GM21526 (cell line): ENCODE data around the gene KRT6C.
"Not testable (repeated sequence)": the region's sequence is repeated elsewhere in the genome, so short reads cannot be mapped to it uniquely, and the experiment has no call there.

Experiments used
- ATAC-seq: cut with Tn5 transposase; IDR thresholded peaks from one replicate; pipeline ENCODE4 v1.9.1; 2021; ENCODE audit warnings: moderate library complexity; ENCODE audit not compliant: unreplicated experiment, low FRiP score

The KRT6C gene

DNA sequence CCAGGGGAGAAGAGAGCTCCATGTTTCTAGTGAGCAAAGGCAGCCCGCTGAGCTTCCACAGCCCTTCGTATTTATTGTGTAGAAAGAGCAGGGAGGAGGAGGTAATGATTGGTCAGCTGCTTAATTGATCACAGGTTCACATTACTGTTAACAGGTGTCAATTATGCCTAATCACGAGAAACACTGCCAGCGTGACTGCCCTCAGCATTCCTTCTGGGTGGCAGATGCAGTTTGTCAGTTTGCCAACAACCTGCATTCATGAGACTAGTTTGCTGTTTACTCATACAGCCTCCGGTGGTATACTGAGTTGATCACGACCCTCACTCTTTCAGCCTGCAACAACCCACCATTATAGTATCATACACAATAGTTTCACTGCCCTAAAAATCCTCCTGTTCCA, 27.0 kb upstream of the KRT6C start:
- ATAC-seq = not testable (repeated sequence)

DNA sequence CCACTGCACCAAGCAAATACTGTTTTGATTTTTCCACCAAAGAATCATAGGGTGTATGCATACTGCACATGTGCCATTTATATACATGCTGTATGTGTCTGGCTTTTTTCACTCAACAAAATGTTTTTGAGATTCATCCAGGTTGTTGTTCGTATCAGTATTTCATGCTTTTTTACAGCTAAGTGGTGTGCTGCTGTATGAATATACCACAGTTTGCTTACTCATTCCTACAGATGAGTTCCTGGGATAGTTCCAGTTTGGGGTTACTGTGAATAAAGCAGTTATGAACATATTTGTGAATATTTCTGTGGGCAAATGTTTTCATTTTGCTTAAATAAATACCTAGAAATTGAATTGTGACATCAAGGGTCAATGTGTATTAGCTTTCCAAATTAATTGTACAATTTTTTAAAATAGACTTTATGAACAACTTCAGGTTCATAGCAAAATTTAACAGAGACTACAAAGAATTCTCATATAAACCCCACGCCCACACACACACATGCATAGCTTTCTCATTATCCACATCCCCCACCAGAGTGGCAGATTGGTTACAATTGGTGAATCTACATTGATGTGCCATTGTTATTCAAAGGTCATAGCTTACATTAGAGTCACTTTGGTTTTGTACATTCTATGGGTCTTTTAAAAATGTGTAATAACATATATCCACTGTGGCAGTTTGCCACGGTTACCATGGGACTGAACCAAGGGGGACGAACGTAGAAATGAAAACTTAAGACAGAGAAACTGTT, 26.4 kb upstream of the KRT6C start:
- ATAC-seq = no peak

DNA sequence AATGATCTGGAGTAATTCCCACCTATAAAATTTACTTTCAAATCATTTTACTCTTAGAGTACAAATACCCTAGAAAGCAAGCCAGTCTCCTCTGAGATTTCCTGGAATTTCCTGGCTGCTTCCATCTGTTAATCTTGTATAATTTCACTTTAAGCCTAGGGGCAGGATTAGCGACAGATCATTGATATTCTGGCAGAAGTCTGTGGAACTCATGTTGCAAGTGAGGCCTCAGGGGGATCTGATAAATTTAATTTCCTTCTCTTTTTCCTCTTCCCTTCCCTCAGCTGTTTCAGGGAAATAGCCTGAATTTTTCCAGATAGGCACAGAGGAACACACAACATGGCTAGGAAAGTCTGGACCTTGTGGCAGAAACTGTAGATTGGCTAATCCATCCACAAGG, 25.3 kb upstream of the KRT6C start:
- ATAC-seq = no peak

DNA sequence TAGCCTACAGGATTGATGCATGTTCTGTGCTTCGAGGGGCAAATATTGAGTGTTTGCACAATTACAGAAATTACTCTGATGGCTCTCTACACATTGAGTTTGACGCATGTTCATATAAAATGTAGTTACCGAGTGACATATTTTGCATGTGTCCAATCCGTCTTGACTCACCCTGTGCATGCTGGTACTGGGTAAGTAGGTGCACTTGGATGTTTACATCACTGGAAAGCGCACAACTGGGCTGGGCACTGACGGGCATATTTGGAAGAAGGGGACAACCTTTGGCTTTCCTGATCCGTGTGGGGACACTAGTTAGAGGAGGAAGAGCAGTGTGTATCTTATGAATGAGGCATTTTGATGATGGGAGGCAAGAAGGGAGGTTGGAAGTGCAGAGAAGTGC, 24.4 kb upstream of the KRT6C start:
- no peak for ATAC-seq

DNA sequence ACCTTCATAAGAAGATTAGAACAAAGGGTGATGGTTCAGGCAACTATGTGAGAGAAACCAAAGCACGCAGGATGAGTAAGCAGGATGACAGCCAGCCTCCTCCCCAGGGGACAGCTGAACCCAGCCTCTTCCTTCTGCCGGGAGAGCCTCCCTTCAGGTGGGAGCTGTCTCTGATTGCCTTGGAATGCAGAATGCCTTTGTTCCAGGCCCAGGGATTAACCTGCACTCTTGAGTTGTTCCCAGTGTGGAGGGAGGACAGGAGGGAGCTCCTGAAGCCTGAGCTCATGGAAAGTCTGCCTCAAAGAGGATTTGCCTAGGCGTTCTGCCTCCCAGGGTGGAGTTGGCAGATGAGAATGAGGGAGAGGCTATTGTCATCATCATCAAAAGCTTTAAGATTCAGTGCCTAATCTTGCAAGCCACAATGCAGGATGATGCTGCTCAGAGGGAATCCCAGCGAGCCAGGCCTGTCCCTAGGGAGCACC, 23.0 kb upstream of the KRT6C start:
- no peak for ATAC-seq

DNA sequence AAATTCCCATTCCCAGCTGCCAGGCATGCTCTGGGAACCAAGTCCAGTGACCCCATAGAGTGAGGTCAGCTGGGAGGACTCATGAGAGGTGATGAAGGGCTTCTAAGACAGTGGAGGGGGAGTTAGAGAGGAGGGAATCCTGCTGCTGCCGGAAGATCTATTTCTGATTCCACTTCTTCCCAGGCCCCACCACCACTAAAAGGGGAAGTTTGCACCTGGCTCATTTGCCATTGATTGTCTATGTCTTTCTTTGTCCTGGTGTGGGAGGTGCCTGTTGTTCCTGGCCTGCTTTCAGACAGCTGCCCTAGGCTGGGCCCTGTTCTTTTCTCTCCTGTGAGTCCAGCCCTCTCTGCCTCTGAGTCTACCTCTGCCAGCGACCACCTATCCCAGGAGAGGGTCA, 22.4 kb upstream of the KRT6C start:
- no peak for ATAC-seq

DNA sequence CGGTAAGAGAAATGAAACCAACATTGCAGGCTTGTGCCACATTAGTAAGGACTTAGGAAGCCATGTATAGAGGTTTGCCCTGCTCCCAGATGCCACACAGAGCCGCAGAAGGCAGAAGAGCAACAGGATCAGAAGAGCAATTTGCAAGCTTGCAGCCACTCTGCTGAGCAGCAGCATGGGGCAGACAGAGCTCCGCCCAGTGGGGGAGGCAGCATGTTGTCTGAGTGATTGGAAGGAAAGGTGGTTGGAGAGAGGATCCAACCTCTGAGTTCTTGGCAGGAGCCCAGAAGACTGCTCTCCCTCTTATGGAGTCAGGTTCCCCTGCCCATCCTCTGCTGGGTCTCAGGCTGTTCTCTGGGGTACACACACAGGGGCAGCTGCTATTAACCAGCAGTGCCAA, 21.8 kb upstream of the KRT6C start:
- ATAC-seq = no peak

DNA sequence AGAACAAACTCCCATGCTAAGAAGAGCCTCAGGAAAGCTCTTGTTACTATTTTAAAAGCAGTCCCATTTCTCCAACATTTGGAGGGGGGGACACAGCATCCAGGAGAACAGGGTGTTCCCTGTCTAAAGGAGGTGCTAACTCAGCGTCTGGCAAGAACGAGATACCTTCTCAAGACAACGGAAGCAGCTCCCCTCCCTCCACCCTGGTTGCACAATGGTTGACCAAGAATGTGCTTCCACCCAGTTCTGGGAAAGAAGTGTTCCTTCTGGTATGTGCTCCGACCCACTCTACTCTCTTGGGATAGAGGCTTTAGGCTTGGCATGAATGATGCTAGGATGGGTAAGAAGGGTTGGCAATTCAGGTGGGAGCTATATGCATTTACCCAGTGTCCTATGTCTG, 20.9 kb upstream of the KRT6C start:
- no peak for ATAC-seq

DNA sequence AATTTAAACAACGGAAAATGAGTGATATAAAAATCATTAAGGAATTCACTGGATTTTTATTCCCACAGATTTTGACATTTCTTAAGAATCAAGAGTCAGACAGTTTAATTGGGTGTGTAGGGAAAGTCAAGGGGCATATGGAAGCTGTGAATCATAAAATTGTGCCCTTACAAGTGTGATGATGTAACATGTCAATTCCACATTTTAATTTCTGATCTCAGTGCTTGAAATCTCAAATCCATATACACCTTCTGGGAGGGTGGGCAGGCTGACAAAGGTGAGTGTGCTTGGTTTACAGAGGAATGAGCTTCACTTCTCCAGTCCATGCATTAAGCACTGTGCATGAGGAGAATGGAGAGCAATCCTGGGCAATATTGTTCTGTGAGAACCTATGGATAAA, 20.5 kb upstream of the KRT6C start:
- ATAC-seq = no peak

DNA sequence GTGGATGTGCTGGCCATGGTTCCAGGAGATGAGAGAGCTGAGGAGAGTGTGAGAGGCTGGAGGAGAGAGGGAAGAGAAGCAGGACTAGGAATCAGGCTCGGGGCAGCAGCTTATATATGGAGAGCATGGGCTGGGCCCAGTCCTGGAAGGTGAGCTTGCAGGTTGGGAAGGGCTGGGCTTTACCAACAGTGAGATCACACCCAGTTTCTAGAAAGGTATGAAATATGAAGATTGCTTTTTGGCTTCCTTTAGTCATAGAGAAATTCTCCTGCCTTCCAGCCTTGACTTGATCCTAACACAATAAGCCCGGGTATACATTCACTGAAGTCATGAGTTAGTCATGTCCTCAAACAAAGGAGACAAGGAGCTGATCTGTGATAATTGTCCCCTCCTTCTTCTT, 19.6 kb upstream of the KRT6C start, which contains the start of gene KRT6A:
KRT6A (minus strand) TSS at position 86 of the 400 bp plus-strand sequence; CDS start at position 17, 69 bp downstream.
- no peak for ATAC-seq

DNA sequence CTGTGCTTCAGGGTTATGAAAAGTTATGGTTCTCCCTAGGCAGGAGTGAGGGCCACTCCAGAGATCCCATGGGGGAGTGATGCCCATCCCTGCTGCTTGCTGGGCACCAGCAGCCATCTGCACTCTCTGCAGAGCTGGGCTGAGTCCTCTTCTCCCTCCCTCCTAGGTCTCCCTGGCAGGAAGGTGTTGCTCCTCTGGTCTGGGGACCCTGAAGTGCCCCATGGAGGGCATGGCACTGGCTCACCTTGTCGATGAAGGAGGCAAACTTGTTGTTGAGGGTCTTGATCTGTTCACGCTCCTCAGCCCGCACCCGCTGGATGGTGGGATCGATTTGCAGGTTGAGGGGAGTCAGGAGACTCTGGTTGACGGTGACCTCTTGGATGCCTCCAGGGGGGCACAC, 18.8 kb upstream of the KRT6C start:
- not testable (repeated sequence) for ATAC-seq

DNA sequence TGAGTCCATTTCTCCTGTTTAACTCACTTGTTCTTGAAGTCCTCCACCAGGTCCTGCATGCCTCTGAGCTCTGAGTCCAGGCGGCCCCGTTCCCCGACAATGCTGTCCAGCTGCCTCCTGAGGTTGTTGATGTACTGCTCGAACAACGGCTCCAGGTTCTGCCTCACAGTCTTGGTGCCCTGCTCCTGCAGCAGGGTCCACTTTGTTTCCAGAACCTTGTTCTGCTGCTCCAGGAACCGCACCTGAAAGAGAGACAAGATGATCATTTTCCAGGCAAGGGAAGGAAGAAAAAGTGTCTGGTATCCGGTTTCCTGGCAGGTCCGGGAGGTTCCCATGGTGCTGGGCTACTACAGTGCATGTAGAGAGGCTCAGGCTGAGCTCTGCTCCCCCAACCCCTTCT, 17.9 kb upstream of the KRT6C start:
- not testable (repeated sequence) for ATAC-seq

DNA sequence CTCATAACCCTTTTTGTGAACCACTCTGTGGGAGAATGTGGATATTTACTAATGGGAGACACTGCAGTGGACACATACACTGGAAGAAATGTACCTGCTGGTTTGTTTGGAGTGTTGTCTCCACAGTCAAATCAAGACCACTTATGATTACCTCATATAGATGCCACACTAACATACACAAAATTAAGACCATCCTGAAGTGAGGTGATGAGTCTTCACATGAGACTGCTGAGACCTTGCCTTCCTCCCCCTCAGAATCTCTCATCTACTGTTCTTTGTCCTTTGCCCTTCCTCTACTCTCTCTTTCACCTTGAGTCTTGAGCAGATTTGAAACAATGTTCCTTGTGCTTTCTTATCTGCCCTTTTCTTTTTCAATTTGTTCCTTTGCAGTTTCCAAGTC, 15.1 kb upstream of the KRT6C start:
- ATAC-seq = no peak

DNA sequence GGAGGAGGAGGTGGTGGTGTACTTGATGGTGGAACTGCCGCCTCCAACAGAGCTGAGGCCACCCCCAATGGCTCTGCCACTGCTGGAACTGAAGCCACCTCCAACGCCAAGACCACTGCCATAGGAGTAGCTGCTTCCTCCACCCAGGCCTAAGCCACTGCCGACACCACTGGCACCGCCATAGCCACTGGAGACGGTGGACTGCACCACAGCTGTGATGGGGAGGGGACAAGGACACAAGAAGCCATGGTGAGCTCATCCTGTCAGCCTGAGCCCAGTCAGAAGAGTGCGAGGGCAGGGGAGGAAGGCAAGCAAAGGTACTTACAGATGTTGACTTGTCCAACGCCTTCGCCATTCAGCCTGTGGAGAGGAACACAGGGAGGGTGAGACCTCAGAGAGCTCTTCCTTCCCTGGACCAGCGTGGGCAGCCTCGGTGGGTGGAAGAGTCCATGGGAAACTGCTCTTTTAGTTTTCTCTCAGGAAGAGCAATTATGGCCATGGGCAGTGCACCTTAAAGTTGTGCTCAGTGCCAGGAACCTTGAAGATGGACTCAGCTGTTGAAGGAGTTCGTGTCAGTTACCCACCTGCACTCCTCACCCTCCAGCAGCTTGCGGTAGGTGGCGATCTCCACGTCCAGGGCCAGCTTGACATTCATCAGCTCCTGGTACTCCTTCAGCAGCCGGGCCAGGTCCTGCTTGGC, 14.3 kb upstream of the KRT6C start:
- not testable (repeated sequence) for ATAC-seq

DNA sequence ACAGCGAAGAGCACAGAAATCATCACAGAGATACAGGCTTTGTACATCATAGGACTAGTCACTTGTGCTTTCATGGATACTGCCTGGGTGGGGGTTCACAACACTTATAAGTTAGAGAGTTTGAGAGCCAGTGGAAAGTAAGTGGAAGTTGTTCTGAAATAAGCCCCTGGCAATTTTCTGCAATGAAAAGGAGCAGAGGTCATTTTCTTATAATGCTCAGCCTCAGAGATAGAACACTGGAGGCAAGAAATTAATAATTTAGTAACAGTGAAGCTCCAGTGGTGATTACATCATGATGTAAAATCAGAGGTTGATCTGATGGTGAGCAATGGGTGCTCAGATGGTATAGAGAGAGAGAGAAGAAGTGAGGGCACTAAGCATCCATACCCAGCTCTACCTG, 13.6 kb upstream of the KRT6C start:
- ATAC-seq = no peak

DNA sequence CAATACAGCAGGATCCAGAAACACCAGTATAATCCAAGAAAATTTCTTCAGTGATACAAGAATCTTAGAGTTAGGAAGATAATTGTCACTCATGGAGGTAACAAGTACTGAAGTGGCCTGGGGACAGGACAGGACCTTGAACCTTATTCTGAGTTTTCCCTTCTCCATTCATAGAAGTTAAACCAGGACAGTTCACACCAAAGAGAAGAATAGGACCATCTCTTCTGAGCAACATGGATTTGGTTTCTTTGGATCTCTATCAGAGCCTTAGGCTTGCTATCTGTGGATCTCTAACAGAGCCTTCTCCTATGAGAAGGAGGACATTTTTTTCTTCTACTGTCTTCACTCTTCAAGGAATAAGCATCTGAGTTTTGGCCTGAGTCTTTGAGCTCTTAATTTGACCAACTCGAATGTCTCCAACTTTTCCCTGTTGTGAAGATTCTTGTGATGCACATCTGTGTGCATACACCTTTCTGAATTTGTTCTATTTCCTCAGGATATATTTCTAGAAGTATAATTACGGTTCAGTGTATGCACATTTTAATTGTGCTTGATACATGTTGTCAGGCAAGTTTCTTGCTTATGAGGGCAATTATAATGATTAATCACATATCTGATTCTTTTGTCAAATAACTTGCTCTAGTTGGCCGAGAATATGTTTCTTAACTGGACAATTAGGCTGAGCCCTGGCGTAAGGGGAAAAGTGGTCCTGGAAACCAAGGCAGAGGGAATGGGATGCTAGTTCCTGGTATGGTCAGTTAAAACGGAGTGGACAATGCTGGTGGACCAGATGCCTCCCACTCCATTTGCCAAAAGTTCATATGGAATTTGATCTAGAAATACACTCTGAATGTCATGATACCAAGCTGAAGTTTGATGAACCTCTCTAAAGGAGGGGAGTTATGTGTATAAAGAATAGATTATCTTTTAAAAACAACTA, 12.8 kb upstream of the KRT6C start:
- no peak for ATAC-seq

DNA sequence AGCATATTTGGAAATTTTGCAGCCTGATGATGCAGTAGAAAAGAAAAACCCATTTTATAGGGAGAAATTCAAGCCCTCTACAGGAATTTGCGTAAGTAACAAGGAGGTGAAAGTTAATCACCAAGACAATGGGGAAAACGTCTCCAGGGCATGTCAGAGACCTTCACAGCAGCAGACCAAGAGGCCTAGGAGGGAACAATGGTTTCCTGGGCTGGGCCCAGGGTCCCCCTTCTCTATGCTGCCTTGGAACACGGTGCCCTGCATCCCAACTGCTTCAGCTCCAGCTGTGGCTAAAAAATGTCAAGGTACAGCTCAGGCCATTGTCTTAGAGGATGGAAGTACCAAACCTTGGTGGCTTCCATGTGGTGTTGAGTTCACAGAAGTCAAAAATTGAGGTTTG, 6.5 kb upstream of the KRT6C start:
- no peak for ATAC-seq

DNA sequence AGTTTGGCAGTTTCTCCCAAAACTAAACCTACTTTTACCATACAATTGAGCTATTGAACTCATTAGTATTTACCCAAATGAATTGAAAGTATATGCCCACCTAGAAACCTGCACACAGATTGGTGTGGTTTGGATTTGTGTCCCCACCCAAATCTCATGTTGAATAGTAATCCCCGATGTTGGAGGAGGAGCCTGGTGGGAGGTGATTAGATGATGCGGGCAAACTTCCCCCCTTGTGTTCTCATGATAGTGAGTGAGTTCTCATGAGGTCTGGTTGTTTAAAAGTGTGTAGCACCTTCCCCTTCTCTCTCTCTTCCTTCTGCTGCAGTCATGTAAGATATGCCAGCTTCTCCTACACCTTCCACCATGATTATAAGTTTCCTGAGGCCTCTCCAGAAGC, 4.0 kb upstream of the KRT6C start:
- ATAC-seq = no peak

DNA sequence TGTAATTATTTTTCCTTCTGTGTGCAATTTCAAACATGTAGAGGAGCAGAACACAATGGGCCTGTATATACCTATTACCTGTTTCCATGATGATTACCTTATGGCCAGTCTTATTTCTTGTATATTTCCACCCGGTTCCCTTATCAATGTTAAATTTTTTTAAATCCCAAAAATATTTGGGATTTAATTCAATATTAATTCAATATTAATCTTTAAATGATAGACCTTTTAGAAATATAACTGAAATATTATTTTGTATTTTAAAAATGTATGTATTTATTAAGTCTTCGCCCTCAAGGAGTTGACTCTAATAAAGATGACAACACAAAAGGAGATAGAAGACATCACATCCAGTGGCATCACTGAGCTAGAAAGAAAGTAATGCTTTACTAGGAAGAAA, 607 bp upstream of the KRT6C start:
- no peak for ATAC-seq

DNA sequence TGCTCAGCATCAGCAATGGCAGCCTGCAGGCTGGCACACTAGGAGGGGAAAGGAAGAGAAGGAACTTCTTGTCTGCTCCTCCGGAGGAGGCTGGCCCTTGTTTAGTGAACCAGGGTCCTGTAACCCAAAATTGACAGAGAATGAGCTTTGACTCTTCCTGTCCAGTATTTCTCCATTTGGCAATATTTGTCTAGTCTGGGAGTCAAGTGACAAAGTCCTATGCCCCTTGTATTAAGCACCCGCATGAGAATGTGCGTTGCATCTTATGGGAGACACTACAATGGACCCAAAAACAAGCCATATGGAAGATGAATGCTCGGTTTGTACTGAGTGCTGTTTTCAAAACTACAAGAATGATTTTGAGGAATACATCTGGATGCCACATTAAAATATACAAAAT, 3.8 kb downstream of the KRT6C start:
- ATAC-seq = no peak

DNA sequence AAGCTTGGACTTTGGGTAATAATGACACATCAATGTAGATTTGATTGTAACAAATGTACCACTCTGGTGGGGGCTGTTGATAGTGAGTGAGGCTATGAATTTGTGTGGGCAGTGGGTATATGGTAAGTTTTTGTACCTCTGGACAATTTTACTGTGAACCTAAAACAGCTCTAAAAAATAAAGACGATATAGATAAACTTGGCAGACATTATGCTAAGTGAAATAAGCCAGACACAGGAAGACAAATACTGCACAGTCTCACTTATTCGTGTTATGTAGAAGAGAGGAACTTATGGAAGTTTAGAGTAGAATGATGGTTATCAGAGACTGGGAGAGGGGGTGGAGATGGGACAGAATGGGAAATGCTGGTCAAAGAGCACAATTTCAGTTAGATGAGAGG, 8.7 kb downstream of the KRT6C start:
- no peak for ATAC-seq
